ENCODE data around the gene PHACTR1. TPM values are rescaled to one million over a fixed set of nuclear protein-coding genes. Genes with fewer than 3 reads are reported as not detected.

PHACTR1 gene
- total RNA-seq, 2 donors from 2014 or later: 6.0 to 12.9 TPM

DNA sequence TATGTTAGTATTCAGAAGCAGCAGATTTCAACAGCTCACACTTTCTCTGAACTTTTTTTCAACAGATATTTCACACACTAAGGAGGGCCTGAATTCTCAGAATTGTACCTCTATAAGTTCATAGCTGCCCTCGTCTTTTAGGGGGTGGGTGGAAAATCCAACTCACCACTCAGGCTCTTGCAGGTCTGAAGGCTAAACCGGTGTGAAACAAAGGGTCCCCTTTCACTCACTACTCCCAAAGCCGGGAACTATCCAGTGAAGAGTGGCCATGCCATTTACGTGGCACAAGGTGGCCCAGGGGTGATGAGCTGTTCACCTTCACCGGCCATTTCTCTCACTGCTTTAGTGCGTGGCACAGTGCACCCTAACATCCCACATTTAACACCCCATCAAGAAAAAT is 587.5 kb downstream of the PHACTR1 start:
- no peak for TF ChIP-seq POLR2A (IDR thresholded peaks at IDR 0.05)
- TF ChIP-seq, protein P1, sequence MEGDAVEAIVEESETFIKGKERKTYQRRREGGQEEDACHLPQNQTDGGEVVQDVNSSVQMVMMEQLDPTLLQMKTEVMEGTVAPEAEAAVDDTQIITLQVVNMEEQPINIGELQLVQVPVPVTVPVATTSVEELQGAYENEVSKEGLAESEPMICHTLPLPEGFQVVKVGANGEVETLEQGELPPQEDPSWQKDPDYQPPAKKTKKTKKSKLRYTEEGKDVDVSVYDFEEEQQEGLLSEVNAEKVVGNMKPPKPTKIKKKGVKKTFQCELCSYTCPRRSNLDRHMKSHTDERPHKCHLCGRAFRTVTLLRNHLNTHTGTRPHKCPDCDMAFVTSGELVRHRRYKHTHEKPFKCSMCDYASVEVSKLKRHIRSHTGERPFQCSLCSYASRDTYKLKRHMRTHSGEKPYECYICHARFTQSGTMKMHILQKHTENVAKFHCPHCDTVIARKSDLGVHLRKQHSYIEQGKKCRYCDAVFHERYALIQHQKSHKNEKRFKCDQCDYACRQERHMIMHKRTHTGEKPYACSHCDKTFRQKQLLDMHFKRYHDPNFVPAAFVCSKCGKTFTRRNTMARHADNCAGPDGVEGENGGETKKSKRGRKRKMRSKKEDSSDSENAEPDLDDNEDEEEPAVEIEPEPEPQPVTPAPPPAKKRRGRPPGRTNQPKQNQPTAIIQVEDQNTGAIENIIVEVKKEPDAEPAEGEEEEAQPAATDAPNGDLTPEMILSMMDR (IDR thresholded peaks at IDR 0.05): no peak
- peaks cover 4 to 12% of the 10 kb centered on the region in 2 donors for H3K36me3 ChIP-seq (replicated peaks in 1 of 2; ENCODE audit: insufficient read depth in 1 of 2, low read depth in 2 of 2)
- WGBS, 2 donors: 83 to 86% methylated on average over 6 of the region's 6 CpGs

DNA sequence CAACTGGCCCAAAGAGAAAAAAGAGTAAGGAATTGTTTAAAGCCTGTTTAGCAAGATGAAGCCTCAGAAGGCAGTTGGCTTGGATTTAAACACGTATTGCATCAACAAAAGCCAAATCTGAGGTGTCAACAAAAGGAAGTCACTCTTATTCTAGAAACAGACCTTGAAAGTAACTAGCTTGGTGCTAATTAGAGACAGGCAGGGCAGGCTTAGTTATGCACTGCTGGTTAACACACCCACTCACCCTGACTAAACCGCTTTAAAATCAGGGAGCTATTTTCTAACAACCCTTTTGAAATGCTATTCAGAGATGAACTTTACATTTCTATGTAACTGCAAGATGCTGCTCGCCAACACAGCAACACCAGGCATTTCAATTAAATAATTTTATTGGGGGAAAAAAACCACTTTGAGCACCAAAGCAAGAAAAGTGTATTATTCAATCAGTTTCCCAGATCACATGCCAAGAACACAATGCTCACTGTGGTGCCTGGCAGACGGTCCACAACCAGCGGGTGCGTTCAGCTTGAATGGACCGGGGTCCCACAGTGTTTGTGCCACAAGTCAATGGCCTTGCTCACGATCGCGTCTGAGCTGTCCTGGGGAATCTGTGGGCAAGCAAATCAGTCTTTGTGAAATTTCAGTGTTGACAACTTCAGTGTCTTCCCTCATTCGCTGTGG is 588.2 kb downstream of the PHACTR1 start:
- TF ChIP-seq, protein P1 (IDR thresholded peaks at IDR 0.05): no peak
- no peak for TF ChIP-seq POLR2A (IDR thresholded peaks at IDR 0.05)
- H3K27ac ChIP-seq: no peak overlapping the region
- no peak overlapping the region for H3K4me3 ChIP-seq
- intact Hi-C loops (cut with DNase I): no loop called here
- DNase-seq (no peak), ATAC-seq (no peak)
- WGBS, 2 donors: 87 to 96% methylated on average over 11 of the region's 11 CpGs
- no peaks in the 10 kb centered on the region for H3K9me3 ChIP-seq
- H3K27me3 ChIP-seq: no peaks in the 10 kb centered on the region
- H3K4me1 ChIP-seq: no peaks in the 10 kb centered on the region
- H3K36me3 ChIP-seq (replicated peaks in 1 of 2; ENCODE audit: insufficient read depth in 1 of 2, low read depth in 2 of 2): peaks cover 4 to 12% of the 10 kb centered on the region in 2 donors

More for the DNA sequence above, 587.5 kb downstream of the PHACTR1 start:
- Histone ChIP-seq H3K27me3 (no peaks in the 10 kb centered on the region), H3K27ac (no peak overlapping the region), H3K4me3 (no peak overlapping the region), H3K4me1 (no peaks in the 10 kb centered on the region), H3K9me3 (no peaks in the 10 kb centered on the region)
- intact Hi-C loops (cut with DNase I): no loop called here
- ATAC-seq (no peak), DNase-seq (no peak)

DNA sequence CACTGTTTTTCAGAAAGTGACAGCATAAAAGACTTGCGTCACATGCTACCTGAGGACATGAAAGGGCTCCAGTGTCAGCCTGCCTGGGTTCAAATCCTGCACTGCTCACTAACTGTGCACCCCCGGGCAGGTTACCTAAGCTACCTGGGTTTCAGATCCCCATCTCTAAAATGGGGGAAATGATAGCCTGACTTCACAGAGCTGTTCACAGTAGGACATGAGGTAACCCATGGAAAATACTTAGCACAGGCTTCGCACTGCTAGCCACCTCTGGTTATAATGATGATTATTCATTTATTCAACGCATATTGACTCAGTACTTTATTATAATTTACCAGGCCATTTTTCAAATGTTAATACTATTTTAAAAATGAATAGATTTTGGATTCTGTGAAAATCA is 588.7 kb downstream of the PHACTR1 start:
- Histone ChIP-seq H3K4me3 (no peak overlapping the region), H3K9me3 (no peaks in the 10 kb centered on the region), H3K27me3 (no peaks in the 10 kb centered on the region), H3K4me1 (no peaks in the 10 kb centered on the region), H3K36me3 (replicated peaks in 1 of 2; ENCODE audit: insufficient read depth in 1 of 2, low read depth in 2 of 2) (peaks cover 4 to 12% of the 10 kb centered on the region in 2 donors), H3K27ac (no peak overlapping the region)
- 85 to 94% methylated on average over 4 of the region's 4 CpGs for WGBS, 2 donors
- intact Hi-C loops (cut with DNase I): no loop called here
- TF ChIP-seq POLR2A (IDR thresholded peaks at IDR 0.05): no peak
- TF ChIP-seq, protein P1 (IDR thresholded peaks at IDR 0.05): no peak
- DNase-seq (no peak), ATAC-seq (no peak)

DNA sequence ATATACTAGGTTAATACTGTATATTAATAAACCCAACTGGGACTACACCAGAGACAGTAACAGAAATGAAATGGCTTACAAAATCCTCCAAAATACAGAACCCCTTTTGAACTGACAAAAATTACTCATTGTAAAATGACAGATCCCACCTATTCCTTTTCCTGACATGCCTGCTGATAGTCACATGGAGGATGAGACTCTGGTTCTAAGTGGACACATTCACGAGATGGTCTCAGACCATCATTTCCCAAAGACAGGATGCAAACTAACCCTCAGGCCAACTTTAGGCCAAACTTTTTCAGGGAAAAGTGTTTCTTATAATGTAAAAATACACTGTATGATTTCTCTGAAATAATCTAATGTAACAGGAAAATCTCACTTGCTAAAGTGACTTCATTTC is 589.2 kb downstream of the PHACTR1 start:
- no peak for TF ChIP-seq POLR2A (IDR thresholded peaks at IDR 0.05)
- TF ChIP-seq, protein P1 (IDR thresholded peaks at IDR 0.05): no peak
- ATAC-seq (no peak), DNase-seq (no peak)
- no peak overlapping the region for H3K4me3 ChIP-seq
- no peak overlapping the region for H3K27ac ChIP-seq
- H3K4me1 ChIP-seq: no peaks in the 10 kb centered on the region
- intact Hi-C loops (cut with DNase I): no loop called here
- no peaks in the 10 kb centered on the region for H3K9me3 ChIP-seq
- WGBS, 2 donors: 83 to 93% methylated on average over 1 of the region's 1 CpG
- no peaks in the 10 kb centered on the region for H3K27me3 ChIP-seq
- H3K36me3 ChIP-seq (replicated peaks in 1 of 2; ENCODE audit: insufficient read depth in 1 of 2, low read depth in 2 of 2): peaks cover 4 to 12% of the 10 kb centered on the region in 2 donors

DNA sequence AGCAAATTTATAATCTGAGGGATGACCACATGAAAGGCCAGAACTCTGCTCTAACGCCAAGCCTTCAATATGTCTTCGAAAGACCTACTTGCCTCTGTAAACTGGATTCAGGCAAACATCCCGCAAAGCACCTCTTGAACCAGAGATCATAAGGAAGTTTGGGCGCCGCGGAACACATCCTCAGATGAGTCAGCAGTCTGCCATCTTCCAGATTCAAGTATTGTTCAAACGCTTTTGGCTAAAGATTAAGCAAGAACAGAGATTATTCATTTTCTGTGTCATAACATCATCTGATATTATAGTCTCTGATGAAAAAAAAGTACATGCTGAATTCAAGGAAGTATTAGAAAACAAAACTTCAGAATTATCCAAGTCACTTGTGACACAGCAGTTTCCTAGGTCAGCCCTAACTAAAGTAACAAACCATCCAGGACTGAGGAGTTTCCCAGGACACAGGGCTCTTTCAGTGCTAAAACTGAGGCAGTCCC is 591.0 kb downstream of the PHACTR1 start:
- no peaks in the 10 kb centered on the region for H3K4me1 ChIP-seq
- ATAC-seq (no peak), DNase-seq (peak in 1 of 4 donors; percentile 29)
- 75 to 84% methylated on average over 7 of the region's 7 CpGs for WGBS, 2 donors
- no peak overlapping the region for H3K4me3 ChIP-seq
- no peak for TF ChIP-seq POLR2A (IDR thresholded peaks at IDR 0.05)
- TF ChIP-seq, protein P1 (IDR thresholded peaks at IDR 0.05): no peak
- H3K27ac ChIP-seq: no peak overlapping the region
- peaks cover 4 to 12% of the 10 kb centered on the region in 2 donors for H3K36me3 ChIP-seq (replicated peaks in 1 of 2; ENCODE audit: insufficient read depth in 1 of 2, low read depth in 2 of 2)
- H3K27me3 ChIP-seq: no peaks in the 10 kb centered on the region
- intact Hi-C loops (cut with DNase I): no loop called here
- no peaks in the 10 kb centered on the region for H3K9me3 ChIP-seq
